Measurements from ENCODE around the gene EOLA2.

EOLA2 gene

GRCh38 chrX:149938427-149938880 is at the start of gene EOLA2:
Gene EOLA2, minus strand, starts transcription at chrX:149938491. Its CDS starts 4,617 bp downstream, at chrX:149933874.
- DNase-seq (ENCODE audit: insufficient read length, low spot score) (no peak), FAIRE-seq (peak; percentile 95)
- TF ChIP-seq CTCF (IDR thresholded peaks at IDR 0.05; ENCODE audit: insufficient read depth, missing control alignments) = peak; percentile 29

DNA sequence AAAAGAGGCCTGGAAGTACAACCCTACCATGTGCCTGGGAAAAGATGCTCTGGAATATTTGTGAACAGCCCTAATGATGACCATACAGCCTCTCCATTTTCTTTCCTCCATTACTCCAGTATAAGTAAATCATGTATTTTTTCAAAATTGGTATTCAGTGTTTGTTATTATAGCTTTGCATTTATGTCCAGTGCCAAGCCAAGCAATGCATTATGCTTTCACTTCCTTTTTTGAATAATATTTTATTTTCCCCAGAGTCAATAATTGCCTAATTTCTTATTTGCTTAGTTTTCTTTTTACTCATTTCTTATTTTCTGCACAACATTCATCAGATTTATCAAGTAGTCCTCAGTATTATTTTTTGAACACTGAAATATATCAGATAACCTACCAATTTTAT is 49.3 kb upstream of the EOLA2 start:
- TF ChIP-seq CTCF (IDR thresholded peaks at IDR 0.05; ENCODE audit: insufficient read depth, missing control alignments) = no peak
- no peak for DNase-seq (ENCODE audit: insufficient read length, low spot score)
- FAIRE-seq = no peak

- FAIRE-seq (no peak), DNase-seq (ENCODE audit: insufficient read length, low spot score) (no peak)
- no peak for TF ChIP-seq CTCF (IDR thresholded peaks at IDR 0.05; ENCODE audit: insufficient read depth, missing control alignments)
Observed at GRCh38 chrX:149984411-149984810, 46.1 kb upstream of the EOLA2 start.

GRCh38 chrX:149982310-149982709 is 44.0 kb upstream of the EOLA2 start:
- TF ChIP-seq CTCF (IDR thresholded peaks at IDR 0.05; ENCODE audit: insufficient read depth, missing control alignments) = no peak
- FAIRE-seq (no peak), DNase-seq (ENCODE audit: insufficient read length, low spot score) (no peak)

GRCh38 chrX:149979126-149979644 is 40.9 kb upstream of the EOLA2 start:
- DNase-seq (ENCODE audit: insufficient read length, low spot score) (no peak), FAIRE-seq (no peak)
- TF ChIP-seq CTCF (IDR thresholded peaks at IDR 0.05; ENCODE audit: insufficient read depth, missing control alignments) = no peak

GRCh38 chrX:149962859-149963757 is 24.8 kb upstream of the EOLA2 start:
- peak; percentile 69 for TF ChIP-seq CTCF (IDR thresholded peaks at IDR 0.05; ENCODE audit: insufficient read depth, missing control alignments)
- peak; percentile 86 for FAIRE-seq
- no peak for DNase-seq (ENCODE audit: insufficient read length, low spot score)

DNA sequence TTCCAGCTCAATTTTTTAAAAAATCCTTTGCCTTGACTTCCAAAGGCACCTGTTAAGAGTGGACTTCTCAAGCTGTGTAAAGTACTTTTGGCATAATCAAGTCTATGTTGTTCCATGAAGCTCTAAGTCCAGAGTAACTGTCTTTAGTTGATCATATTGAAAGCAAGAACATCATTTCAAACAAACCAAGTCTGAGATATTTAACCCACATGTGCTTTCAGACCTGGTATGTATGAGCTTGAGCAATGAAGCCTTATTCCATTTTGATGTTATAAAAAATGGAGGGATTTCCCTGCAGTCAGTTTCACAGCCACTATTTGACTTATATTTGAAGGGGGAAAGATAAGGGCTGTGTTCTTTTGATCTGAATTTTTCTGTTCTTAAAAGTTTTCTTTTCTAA is 23.7 kb upstream of the EOLA2 start:
- DNase-seq (ENCODE audit: insufficient read length, low spot score) = no peak
- TF ChIP-seq CTCF (IDR thresholded peaks at IDR 0.05; ENCODE audit: insufficient read depth, missing control alignments) = no peak
- no peak for FAIRE-seq

All from D721Med (cell line).